GM12801 (cell line): ENCODE measurements around the gene SLC7A14.

Experiments
- TF ChIP-seq, protein P1 (sequence below): IDR thresholded peaks from one replicate; pipeline ENCODE4 v1.5.1; 2011; ENCODE audit warnings: control low read depth; ENCODE audit not compliant: insufficient read length; ENCODE audit errors: extremely low read depth

Gene SLC7A14

DNA sequence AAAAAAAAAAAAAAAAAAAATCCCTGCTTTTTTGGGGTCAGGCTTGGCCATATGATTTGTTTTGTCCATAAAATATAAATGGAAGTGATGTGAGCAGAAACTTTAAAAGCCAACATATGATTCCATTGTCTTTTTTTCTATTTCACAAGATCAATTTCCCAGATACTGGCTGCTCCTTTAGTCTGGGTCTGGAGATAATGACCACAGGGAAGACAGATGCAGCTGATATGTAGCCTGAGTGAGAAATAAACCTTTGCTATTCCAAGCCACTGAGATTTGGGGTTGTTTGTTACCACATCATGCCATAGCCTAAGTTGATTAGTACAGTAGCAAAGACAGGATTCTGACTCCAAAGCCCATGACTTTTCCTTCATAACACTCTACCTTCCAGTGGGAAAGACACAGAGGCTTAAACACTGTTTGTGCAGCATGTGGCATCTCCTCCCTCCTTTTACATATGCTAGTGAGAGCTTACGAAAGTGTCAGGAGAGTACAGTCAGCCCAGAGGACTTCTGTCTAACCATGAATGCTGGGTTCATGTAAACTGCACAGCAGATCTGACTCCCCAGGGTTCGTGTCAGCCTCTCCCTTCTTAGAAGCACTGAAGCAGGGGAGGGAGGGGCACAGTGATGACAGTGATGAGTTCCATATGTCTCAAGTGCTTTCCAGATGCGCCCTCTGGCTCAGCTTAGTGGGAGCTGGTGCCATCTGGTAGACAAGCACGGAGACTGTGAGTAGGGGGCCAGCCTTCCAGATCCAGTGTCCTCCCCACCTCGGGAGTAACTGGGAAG lies 36.7 kb upstream of the SLC7A14 start:
- TF ChIP-seq, protein P1, sequence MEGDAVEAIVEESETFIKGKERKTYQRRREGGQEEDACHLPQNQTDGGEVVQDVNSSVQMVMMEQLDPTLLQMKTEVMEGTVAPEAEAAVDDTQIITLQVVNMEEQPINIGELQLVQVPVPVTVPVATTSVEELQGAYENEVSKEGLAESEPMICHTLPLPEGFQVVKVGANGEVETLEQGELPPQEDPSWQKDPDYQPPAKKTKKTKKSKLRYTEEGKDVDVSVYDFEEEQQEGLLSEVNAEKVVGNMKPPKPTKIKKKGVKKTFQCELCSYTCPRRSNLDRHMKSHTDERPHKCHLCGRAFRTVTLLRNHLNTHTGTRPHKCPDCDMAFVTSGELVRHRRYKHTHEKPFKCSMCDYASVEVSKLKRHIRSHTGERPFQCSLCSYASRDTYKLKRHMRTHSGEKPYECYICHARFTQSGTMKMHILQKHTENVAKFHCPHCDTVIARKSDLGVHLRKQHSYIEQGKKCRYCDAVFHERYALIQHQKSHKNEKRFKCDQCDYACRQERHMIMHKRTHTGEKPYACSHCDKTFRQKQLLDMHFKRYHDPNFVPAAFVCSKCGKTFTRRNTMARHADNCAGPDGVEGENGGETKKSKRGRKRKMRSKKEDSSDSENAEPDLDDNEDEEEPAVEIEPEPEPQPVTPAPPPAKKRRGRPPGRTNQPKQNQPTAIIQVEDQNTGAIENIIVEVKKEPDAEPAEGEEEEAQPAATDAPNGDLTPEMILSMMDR, result no peak

GRCh38 chr3:170621256-170621655 lies 35.4 kb upstream of the SLC7A14 start:
- TF ChIP-seq, protein P1, result no peak

GRCh38 chr3:170614214-170614966 lies 28.5 kb upstream of the SLC7A14 start:
- TF ChIP-seq, protein P1, result no peak

- TF ChIP-seq, protein P1, result no peak
Observed at GRCh38 chr3:170611751-170612150, 25.9 kb upstream of the SLC7A14 start.

- TF ChIP-seq, protein P1, result no peak
Observed at GRCh38 chr3:170610321-170610884, 24.5 kb upstream of the SLC7A14 start.

GRCh38 chr3:170608475-170608874 lies 22.6 kb upstream of the SLC7A14 start:
- TF ChIP-seq, protein P1, result no peak

DNA sequence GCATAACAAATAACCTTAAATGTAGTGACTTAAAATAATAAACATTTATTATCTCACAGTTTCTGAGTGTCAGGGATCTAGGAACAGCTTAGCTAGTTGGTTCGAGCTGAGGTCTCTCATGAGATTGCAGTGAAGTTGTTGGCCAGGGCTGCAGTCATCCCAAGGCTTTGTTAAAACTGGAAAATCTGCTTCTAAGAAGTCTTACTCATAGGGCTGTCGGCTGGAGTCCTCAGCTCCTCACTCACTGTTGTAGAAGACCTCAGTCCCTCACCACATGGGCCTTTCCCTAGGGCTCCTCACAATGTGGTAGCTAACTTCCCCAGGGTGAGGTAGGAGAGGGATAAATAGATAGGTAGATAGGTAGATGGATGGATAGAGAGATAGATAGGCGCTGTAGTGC lies 20.8 kb upstream of the SLC7A14 start:
- TF ChIP-seq, protein P1, result no peak
